ENCODE data around the gene SSX2IP. TPM values are rescaled to one million over a fixed set of nuclear protein-coding genes. Genes with fewer than 3 reads are reported as not detected.

SSX2IP gene
- total RNA-seq, 1 experiment from 2014 or later = 20.7 TPM

DNA sequence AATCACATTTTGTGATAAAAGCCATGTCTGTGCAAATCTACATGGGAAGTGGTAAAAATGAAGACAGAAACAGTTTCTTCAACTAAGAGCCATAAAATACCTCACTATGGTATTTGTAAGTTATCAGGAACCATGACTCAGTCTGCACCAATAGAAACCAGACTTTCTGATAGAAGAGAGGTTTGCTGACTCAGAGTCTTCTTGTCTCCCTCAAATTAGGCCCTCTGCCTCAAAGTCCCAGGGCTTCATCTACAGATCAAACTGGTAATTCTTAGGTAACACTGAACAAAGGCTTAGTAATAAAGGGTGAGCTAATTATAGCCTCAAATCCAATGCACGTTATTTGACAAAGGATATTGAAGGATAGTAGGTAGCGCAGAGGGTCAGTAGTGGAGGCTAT lies 30.9 kb upstream of the SSX2IP start:
- no peaks in the 10 kb centered on the region for H3K4me1 ChIP-seq (replicated peaks; ENCODE audit: insufficient read depth)
- intact Hi-C loops (cut with micrococcal nuclease; ENCODE audit: unreplicated experiment) = no loop called here
- no peaks in the 10 kb centered on the region for H3K27me3 ChIP-seq (ENCODE audit: insufficient read depth, low read depth)
- no peaks in the 10 kb centered on the region for H3K9me2 ChIP-seq (ENCODE audit: insufficient read depth)
- H3K27ac ChIP-seq = no peak overlapping the region
- H3K4me3 ChIP-seq = no peak overlapping the region
- H2AFZ ChIP-seq = no peak overlapping the region
- no peak for DNase-seq
- ChIA-PET CTCF (no interaction called here), POLR2A (ENCODE audit: unreplicated experiment) (no interaction called here)
- no peaks in the 10 kb centered on the region for H3K9me3 ChIP-seq (ENCODE audit: insufficient read depth, low read depth)
- H4K20me1 ChIP-seq (ENCODE audit: insufficient read depth) = no peaks in the 10 kb centered on the region
- no peak overlapping the region for H3K4me2 ChIP-seq
- H3K36me3 ChIP-seq (ENCODE audit: low read depth) = no peaks in the 10 kb centered on the region
- no peaks in the 10 kb centered on the region for H3K79me2 ChIP-seq (ENCODE audit: low read depth)
- TF ChIP-seq EZH2 (IDR thresholded peaks at IDR 0.05; ENCODE audit: low read depth) = no peak
- TF ChIP-seq, protein P1, sequence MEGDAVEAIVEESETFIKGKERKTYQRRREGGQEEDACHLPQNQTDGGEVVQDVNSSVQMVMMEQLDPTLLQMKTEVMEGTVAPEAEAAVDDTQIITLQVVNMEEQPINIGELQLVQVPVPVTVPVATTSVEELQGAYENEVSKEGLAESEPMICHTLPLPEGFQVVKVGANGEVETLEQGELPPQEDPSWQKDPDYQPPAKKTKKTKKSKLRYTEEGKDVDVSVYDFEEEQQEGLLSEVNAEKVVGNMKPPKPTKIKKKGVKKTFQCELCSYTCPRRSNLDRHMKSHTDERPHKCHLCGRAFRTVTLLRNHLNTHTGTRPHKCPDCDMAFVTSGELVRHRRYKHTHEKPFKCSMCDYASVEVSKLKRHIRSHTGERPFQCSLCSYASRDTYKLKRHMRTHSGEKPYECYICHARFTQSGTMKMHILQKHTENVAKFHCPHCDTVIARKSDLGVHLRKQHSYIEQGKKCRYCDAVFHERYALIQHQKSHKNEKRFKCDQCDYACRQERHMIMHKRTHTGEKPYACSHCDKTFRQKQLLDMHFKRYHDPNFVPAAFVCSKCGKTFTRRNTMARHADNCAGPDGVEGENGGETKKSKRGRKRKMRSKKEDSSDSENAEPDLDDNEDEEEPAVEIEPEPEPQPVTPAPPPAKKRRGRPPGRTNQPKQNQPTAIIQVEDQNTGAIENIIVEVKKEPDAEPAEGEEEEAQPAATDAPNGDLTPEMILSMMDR (conservative IDR thresholded peaks at IDR 0.05) = no peak
- BruUV-seq (replicated peaks) = no TSS peak
- no peaks in the 10 kb centered on the region for H3F3A ChIP-seq (ENCODE audit: insufficient read depth, low read depth)

DNA sequence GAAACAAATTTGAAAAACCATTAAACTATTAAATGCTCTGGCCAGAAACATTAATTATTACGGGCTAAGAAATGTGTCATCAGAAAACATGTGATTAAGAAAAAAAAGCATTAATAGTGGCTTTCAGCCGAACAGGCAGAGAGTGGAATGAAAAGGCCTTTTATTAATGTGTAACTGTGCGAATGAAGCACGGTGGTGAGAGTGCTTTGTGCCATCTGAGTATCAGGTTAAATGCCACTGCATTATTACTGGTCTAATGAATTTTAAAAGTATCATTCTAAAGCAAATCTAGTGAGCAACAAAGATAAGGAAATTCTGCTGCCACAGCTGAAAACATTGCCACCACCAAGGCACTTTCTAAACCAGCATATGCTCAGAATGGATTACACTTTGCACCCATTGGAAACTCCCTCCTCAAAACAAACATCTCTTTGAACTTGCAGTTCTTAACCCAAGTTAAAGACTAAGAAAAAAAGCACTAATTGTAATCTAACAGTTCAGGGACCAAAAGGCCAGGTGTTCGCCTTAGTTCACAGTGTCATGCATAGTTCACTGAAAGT lies 30.0 kb upstream of the SSX2IP start:
- no peaks in the 10 kb centered on the region for H3K27me3 ChIP-seq (ENCODE audit: insufficient read depth, low read depth)
- H3K36me3 ChIP-seq (ENCODE audit: low read depth) = no peaks in the 10 kb centered on the region
- ChIA-PET CTCF (no interaction called here), POLR2A (ENCODE audit: unreplicated experiment) (no interaction called here)
- H3K4me1 ChIP-seq (replicated peaks; ENCODE audit: insufficient read depth) = no peaks in the 10 kb centered on the region
- no peaks in the 10 kb centered on the region for H3K79me2 ChIP-seq (ENCODE audit: low read depth)
- DNase-seq = no peak
- no peak overlapping the region for H3K4me2 ChIP-seq
- H3K27ac ChIP-seq = no peak overlapping the region
- BruUV-seq (replicated peaks) = no TSS peak
- H3F3A ChIP-seq (ENCODE audit: insufficient read depth, low read depth) = no peaks in the 10 kb centered on the region
- H4K20me1 ChIP-seq (ENCODE audit: insufficient read depth) = no peaks in the 10 kb centered on the region
- intact Hi-C loops (cut with micrococcal nuclease; ENCODE audit: unreplicated experiment) = no loop called here
- H3K9me3 ChIP-seq (ENCODE audit: insufficient read depth, low read depth) = no peaks in the 10 kb centered on the region
- no peak overlapping the region for H2AFZ ChIP-seq
- H3K9me2 ChIP-seq (ENCODE audit: insufficient read depth) = no peaks in the 10 kb centered on the region
- TF ChIP-seq EZH2 (IDR thresholded peaks at IDR 0.05; ENCODE audit: low read depth) = no peak
- TF ChIP-seq, protein P1 (conservative IDR thresholded peaks at IDR 0.05) = no peak
- H3K4me3 ChIP-seq = no peak overlapping the region

DNA sequence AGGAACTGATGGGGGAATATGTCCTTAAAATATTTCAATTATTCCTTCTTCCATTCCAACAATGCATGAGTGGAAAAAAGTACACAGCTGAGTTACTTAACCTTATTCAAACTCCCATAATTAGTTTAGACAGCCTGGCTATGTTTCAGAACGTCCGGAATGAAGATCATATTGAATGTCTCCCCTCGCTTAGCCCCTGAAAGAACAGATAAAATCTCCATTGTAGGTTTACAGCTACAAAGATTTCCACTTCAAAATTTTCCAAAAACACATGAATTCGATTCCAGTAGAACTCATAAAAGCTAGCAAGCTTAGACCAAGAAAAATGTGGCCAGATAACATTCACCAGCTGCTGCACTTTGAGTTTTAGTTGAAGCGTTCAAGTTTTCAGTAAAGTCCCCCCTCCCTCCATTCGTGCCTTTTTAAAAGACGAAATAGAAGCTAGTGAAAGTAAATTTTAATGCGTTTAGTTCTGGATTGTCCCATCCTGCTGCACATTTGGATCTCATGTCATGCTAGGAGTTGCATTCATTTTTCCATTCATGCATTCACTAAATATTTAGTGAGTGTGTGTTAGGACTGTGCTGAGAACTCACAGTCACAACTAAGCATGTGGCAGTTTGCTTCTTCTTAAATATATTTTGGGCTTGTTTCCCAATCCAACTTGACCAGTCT lies 29.4 kb upstream of the SSX2IP start:
- POLR2A ChIA-PET (ENCODE audit: unreplicated experiment) = interaction anchor here (0.5 kb wide), 1 partner anchor 38 kb away, joined by 8 read pairs; no protein-coding TSS in a partner anchor
- no peak overlapping the region for H2AFZ ChIP-seq

More for the DNA sequence above, 29.4 kb upstream of the SSX2IP start:
- H3K9me2 ChIP-seq (ENCODE audit: insufficient read depth) = no peaks in the 10 kb centered on the region
- BruUV-seq (replicated peaks) = no TSS peak
- intact Hi-C loops (cut with micrococcal nuclease; ENCODE audit: unreplicated experiment) = no loop called here
- no peak for DNase-seq
- no peak overlapping the region for H3K4me3 ChIP-seq
- H3K36me3 ChIP-seq (ENCODE audit: low read depth) = no peaks in the 10 kb centered on the region
- no peaks in the 10 kb centered on the region for H3K79me2 ChIP-seq (ENCODE audit: low read depth)
- no peaks in the 10 kb centered on the region for H4K20me1 ChIP-seq (ENCODE audit: insufficient read depth)
- TF ChIP-seq, protein P1 (conservative IDR thresholded peaks at IDR 0.05) = no peak
- CTCF ChIA-PET = no interaction called here
- no peak overlapping the region for H3K4me2 ChIP-seq
- H3K27me3 ChIP-seq (ENCODE audit: insufficient read depth, low read depth) = no peaks in the 10 kb centered on the region
- H3K9me3 ChIP-seq (ENCODE audit: insufficient read depth, low read depth) = no peaks in the 10 kb centered on the region
- no peaks in the 10 kb centered on the region for H3F3A ChIP-seq (ENCODE audit: insufficient read depth, low read depth)
- no peak overlapping the region for H3K27ac ChIP-seq
- H3K4me1 ChIP-seq (replicated peaks; ENCODE audit: insufficient read depth) = no peaks in the 10 kb centered on the region

Data from PC-9 (cell line).